Breast epithelium (tissue), 4 donors: ENCODE data around the gene SYNPO. TPM values are rescaled to one million over a fixed set of nuclear protein-coding genes. Genes with fewer than 3 reads are reported as not detected.

Experiments used
- DNase-seq, 2 donors: peaks; one replicate each; pipeline ENCODE4 v3.0.0-alpha.2; 2019; ENCODE audit warnings: low spot score in 2 of 2
- H3K27ac ChIP-seq, 2 donors: fragments of 200-600 bp; sonication (generic) in 1 of 2; one replicate each; pipeline ENCODE4 v1.5.1; 2016 to 2019; ENCODE audit warnings: mild to moderate bottlenecking in 1 of 2
- H3K27me3 ChIP-seq, 2 donors: fragments of 200-600 bp; sonication (generic) in 1 of 2; one replicate each; pipeline versions ENCODE4 v1.5.1 to v1.6.0; 2017 to 2019; ENCODE audit warnings: control low read depth in 1 of 2, mild to moderate bottlenecking in 1 of 2
- H3K36me3 ChIP-seq: fragments of 200-600 bp; one replicate; pipeline ENCODE4 v1.5.1; 2019
- H3K4me1 ChIP-seq, 2 donors: fragments of 200-600 bp; sonication (generic); one replicate each; pipeline ENCODE4 v1.5.1; 2016 to 2019; ENCODE audit warnings: control low read depth in 1 of 2
- H3K4me3 ChIP-seq, 3 donors: fragments of 200-600 bp; sonication (generic); 1 replicate in 2 of 3; 2 replicates in 1 of 3; pipeline ENCODE4 v1.5.1; 2016 to 2019; ENCODE audit warnings: mild to moderate bottlenecking in 3 of 3, moderate library complexity in 2 of 3
- H3K9me3 ChIP-seq, 2 donors: fragments of 200-600 bp; sonication (generic) in 1 of 2; one replicate each; pipeline ENCODE4 v1.5.1; 2016 to 2019; ENCODE audit warnings: control low read depth in 1 of 2
- POLR2A ChIP-seq: fragments of 450-650 bp; IDR thresholded peaks from one replicate; pipeline ENCODE4 v1.6.1; 2016; ENCODE audit warnings: antibody characterized with exemption, mild to moderate bottlenecking, moderate library complexity
- POLR2AphosphoS5 ChIP-seq, 3 donors: sonication (generic); formaldehyde crosslinking; IDR thresholded peaks; one replicate each; pipeline ENCODE4 v1.6.1; 2017; ENCODE audit warnings: antibody characterized with exemption in 3 of 3
- intact Hi-C: fragments of 100-400 bp; cut with DNase I; formaldehyde crosslinking; loops from one replicate; pipeline ENCODE4 v1.15.1; 2023; ENCODE audit warnings: low total_unique reads
- total RNA-seq, 3 donors: library from RNA; depleted of rRNA; stranded (reverse); fragments of >200 nt; gene quantifications; one replicate each; pipeline ENCODE4 v1.1.0, GENCODE V29; 2016
- TF ChIP-seq, protein P1 (sequence below), 3 donors: fragments of 450-650 bp; IDR thresholded peaks; one replicate each; pipeline ENCODE4 v1.5.1; 2016 to 2017; ENCODE audit warnings: antibody characterized with exemption in 3 of 3, mild to moderate bottlenecking in 3 of 3, moderate library complexity in 3 of 3

The SYNPO gene
- total RNA-seq, 3 donors from 2014 or later = 6.3 to 22.4 (median 15.4) TPM

DNA sequence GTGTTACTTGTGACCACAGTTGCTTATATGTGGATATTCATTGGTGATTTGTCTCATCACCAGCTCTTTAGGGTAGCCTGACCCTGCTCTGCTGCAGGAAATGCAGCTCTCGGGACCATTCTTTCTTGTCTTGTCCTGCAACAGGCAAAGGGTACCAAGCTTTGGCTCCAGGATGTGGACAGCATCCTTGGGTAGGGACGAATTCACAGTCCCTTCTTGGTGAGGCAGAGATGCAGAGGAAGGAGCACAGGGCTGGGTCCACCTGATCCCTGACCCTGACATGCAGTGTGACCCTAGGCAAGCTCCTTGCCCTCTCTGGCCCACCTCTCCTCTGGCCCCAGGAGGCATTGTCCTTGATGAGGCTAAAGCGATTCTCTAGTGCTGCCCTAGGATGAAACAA lies 37.0 kb upstream of the SYNPO start:
- Histone ChIP-seq H3K36me3 (no peaks in the 10 kb centered on the region), H3K27me3 (no peaks in the 10 kb centered on the region), H3K27ac (peak overlapping the region in 1 of 2 donors; percentile 52), H3K9me3 (no peaks in the 10 kb centered on the region), H3K4me3 (no peak overlapping the region), H3K4me1 (peaks cover 4 to 9% of the 10 kb centered on the region in 2 donors)
- intact Hi-C loops = no loop called here
- TF ChIP-seq POLR2A (no peak), POLR2AphosphoS5 (IDR thresholded peaks at IDR 0.05) (no peak)
- TF ChIP-seq, protein P1, sequence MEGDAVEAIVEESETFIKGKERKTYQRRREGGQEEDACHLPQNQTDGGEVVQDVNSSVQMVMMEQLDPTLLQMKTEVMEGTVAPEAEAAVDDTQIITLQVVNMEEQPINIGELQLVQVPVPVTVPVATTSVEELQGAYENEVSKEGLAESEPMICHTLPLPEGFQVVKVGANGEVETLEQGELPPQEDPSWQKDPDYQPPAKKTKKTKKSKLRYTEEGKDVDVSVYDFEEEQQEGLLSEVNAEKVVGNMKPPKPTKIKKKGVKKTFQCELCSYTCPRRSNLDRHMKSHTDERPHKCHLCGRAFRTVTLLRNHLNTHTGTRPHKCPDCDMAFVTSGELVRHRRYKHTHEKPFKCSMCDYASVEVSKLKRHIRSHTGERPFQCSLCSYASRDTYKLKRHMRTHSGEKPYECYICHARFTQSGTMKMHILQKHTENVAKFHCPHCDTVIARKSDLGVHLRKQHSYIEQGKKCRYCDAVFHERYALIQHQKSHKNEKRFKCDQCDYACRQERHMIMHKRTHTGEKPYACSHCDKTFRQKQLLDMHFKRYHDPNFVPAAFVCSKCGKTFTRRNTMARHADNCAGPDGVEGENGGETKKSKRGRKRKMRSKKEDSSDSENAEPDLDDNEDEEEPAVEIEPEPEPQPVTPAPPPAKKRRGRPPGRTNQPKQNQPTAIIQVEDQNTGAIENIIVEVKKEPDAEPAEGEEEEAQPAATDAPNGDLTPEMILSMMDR (IDR thresholded peaks at IDR 0.05) = no peak
- no peak for DNase-seq

DNA sequence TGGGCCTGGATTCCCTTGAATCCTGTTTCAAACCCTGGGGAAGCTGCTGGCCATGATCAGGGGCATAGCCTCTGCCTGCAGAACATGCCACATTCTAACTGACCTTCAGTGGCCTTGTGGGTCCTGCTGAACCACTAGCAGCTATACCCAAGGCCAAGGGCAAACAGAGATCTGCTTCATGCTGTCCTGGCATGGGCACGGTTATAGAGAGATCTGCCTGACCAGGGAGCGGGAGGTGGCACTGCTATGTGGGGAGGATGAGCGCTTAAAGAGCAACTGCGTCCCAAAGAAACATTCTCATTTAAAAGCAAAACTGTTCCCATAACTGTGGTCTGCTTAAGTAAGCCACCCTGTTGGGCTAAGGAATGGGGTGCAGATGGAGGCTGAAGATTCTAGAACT lies 36.5 kb upstream of the SYNPO start:
- H3K4me3 ChIP-seq = no peak overlapping the region
- TF ChIP-seq POLR2A = no peak
- TF ChIP-seq, protein P1 (IDR thresholded peaks at IDR 0.05) = no peak
- TF ChIP-seq POLR2AphosphoS5 (IDR thresholded peaks at IDR 0.05) = no peak
- H3K4me1 ChIP-seq = peaks cover 4 to 9% of the 10 kb centered on the region in 2 donors
- no peaks in the 10 kb centered on the region for H3K36me3 ChIP-seq
- no peak overlapping the region for H3K27ac ChIP-seq
- no peaks in the 10 kb centered on the region for H3K9me3 ChIP-seq
- no peaks in the 10 kb centered on the region for H3K27me3 ChIP-seq
- no peak for DNase-seq
- intact Hi-C loops = no loop called here

DNA sequence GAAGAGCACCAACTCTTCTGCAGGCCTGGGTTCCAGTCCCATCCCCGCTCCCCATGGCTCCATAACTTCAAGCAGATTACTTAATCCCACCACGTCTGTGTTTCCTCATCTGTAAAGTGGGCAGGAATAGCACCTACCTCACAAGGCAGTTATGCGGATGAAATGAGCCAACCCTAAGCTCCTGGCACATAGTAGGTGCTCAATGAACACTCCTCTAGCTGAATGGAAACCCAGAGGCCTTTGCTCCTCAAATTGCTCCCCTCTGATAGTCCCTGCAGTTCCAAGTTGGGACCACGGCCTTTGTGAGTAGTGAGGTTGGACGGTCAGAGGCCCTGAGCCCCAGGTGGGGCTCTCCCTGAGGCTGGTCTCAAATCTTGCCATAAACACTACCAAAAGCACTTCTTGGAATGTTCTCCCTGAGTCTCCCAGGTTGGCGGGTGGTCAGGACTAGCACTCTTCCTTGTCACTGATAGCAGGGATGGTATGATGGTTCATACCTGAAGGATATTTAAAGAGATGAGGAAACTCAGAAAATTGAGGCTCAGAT lies 35.5 kb upstream of the SYNPO start:
- H3K36me3 ChIP-seq = no peaks in the 10 kb centered on the region
- peaks cover 3 to 9% of the 10 kb centered on the region in 2 donors for H3K4me1 ChIP-seq
- no peak for DNase-seq
- no peaks in the 10 kb centered on the region for H3K9me3 ChIP-seq
- no peak overlapping the region for H3K27ac ChIP-seq
- TF ChIP-seq POLR2AphosphoS5 (IDR thresholded peaks at IDR 0.05) (no peak), POLR2A (no peak)
- TF ChIP-seq, protein P1 (IDR thresholded peaks at IDR 0.05) = no peak
- no peaks in the 10 kb centered on the region for H3K27me3 ChIP-seq
- H3K4me3 ChIP-seq = no peak overlapping the region
- intact Hi-C loops = no loop called here

DNA sequence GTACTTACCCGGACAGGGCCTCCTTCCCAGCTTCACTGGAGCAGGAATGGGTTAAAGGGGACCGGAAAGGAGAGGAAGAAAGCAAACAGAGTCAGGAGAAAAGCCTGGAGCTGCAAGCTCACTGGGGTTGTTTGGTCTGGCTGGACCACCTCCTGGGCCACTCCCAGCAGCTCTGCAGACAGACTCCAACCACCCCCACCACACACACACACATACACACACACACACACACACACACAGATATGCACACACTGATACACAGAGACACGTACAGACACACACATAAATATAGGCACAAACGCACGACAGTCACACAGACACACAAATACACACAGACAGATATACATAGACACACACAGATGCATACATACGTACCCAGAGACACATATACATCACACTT lies 34.9 kb upstream of the SYNPO start:
- Histone ChIP-seq H3K4me1 (peaks cover 0 to 9% of the 10 kb centered on the region in 2 donors), H3K4me3 (no peak overlapping the region), H3K27me3 (no peaks in the 10 kb centered on the region), H3K27ac (no peak overlapping the region), H3K36me3 (no peaks in the 10 kb centered on the region), H3K9me3 (no peaks in the 10 kb centered on the region)
- intact Hi-C loops = no loop called here
- DNase-seq = no peak
- TF ChIP-seq POLR2AphosphoS5 (IDR thresholded peaks at IDR 0.05) (no peak), POLR2A (no peak)
- TF ChIP-seq, protein P1 (IDR thresholded peaks at IDR 0.05) = no peak

DNA sequence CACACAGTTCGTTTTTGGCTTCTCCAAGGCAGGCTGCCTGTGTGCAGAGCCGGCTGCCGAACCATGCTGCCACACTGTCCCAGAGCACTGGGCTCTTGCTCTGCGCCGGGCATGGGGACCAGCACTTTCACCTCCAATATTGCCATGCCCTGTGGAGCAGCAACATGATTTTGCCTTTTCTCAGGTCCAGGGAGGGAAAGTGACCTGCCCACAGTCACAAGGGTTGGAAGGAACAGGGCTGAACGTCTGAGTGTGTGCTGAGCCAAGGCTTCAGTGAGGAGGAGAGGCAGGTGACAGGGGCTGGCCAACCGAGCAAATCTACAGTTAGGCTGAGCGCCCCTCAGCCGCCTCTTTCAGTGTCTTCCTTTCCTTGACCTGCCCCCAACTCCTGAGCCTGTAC lies 34.0 kb upstream of the SYNPO start:
- H3K27ac ChIP-seq = no peak overlapping the region
- no peaks in the 10 kb centered on the region for H3K36me3 ChIP-seq
- intact Hi-C loops = no loop called here
- no peak for DNase-seq
- TF ChIP-seq POLR2A = no peak
- TF ChIP-seq, protein P1 (IDR thresholded peaks at IDR 0.05) = no peak
- no peak for TF ChIP-seq POLR2AphosphoS5 (IDR thresholded peaks at IDR 0.05)
- peaks cover 0 to 4% of the 10 kb centered on the region in 2 donors for H3K4me1 ChIP-seq
- no peak overlapping the region for H3K4me3 ChIP-seq
- no peaks in the 10 kb centered on the region for H3K27me3 ChIP-seq
- H3K9me3 ChIP-seq = no peaks in the 10 kb centered on the region
